Smooth muscle cell (in vitro differentiated cells): ENCODE data around the gene KIAA0825. TPM values are rescaled to one million over a fixed set of nuclear protein-coding genes. Genes with fewer than 3 reads are reported as not detected.

Experiments used
- DNase-seq: peaks from one replicate; lab custom pipeline; 2025; ENCODE audit not compliant: unreplicated experiment; lab: John Stamatoyannopoulos, UW
- H2AFZ ChIP-seq: fragments of 200-600 bp; sonication (generic); 2 replicates; pipeline ENCODE4 v1.6.0; 2016; ENCODE audit warnings: antibody characterized with exemption, low read depth, mild to moderate bottlenecking
- H3F3A ChIP-seq: fragments of 200-600 bp; sonication (generic); 2 replicates; pipeline ENCODE4 v1.6.0; 2017; ENCODE audit warnings: antibody characterized with exemption, low read depth
- H3K27ac ChIP-seq: fragments of 200-600 bp; sonication (generic); 2 replicates; pipeline ENCODE4 v1.5.1; 2016; ENCODE audit warnings: low read depth, mild to moderate bottlenecking
- H3K27me3 ChIP-seq: fragments of 200-600 bp; sonication (generic); 2 replicates; pipeline ENCODE4 v1.6.1; 2016; ENCODE audit warnings: low read depth, mild to moderate bottlenecking
- H3K36me3 ChIP-seq: fragments of 200-600 bp; sonication (generic); 2 replicates; pipeline ENCODE4 v1.5.1; 2016; ENCODE audit warnings: low read depth
- H3K4me1 ChIP-seq: fragments of 200-600 bp; sonication (generic); 2 replicates; pipeline ENCODE4 v1.5.1; 2016; ENCODE audit warnings: low read depth
- H3K4me2 ChIP-seq: fragments of 200-600 bp; sonication (generic); 2 replicates; pipeline ENCODE4 v1.6.0; 2016; ENCODE audit warnings: mild to moderate bottlenecking
- H3K4me3 ChIP-seq: fragments of 200-600 bp; sonication (generic); 2 replicates; pipeline ENCODE4 v1.5.1; 2016; ENCODE audit warnings: mild to moderate bottlenecking
- H3K79me2 ChIP-seq: fragments of 200-600 bp; sonication (generic); 2 replicates; pipeline ENCODE4 v1.6.0; 2016; ENCODE audit warnings: low read depth, mild to moderate bottlenecking
- H3K9ac ChIP-seq: fragments of 200-600 bp; sonication (generic); 2 replicates; pipeline ENCODE4 v1.6.0; 2016; ENCODE audit warnings: low read depth
- H3K9me3 ChIP-seq: fragments of 200-600 bp; sonication (generic); replicated peaks from 2 replicates; pipeline ENCODE4 v1.5.1; 2016; ENCODE audit warnings: low read depth
- H4K20me1 ChIP-seq: fragments of 200-600 bp; sonication (generic); 2 replicates; pipeline ENCODE4 v1.6.0; 2016; ENCODE audit warnings: low read depth
- WGBS: methylation state at CpG from one replicate; pipeline ENCODE4 v1.1.7; 2016; ENCODE audit warnings: low lambda C conversion rate; 5-methylcytosine and 5-hydroxymethylcytosine counted together
- polyA plus RNA-seq: library from polyadenylated mRNA; unstranded; fragments of >200 nt; fragmentation: Nextera tagmentation; extraction: Ambion mirVana; gene quantifications from 2 replicates; pipeline ENCODE4 v1.2.1, GENCODE V29; 2016
- total RNA-seq: library from RNA; depleted of rRNA; stranded (reverse); fragments of >200 nt; gene quantifications from 2 replicates; pipeline ENCODE4 v1.2.3, GENCODE V29; 2014
- TF ChIP-seq, protein P1 (sequence below): fragments of 200-600 bp; sonication (generic); IDR thresholded peaks from 2 replicates; pipeline ENCODE4 v1.5.1; 2017; ENCODE audit warnings: borderline replicate concordance, mild to moderate bottlenecking, antibody characterized with exemption; ENCODE audit not compliant: insufficient read depth, poor library complexity, severe bottlenecking

Gene KIAA0825
- total and polyA plus RNA-seq, 2 experiments from 2014 or later = 1.3 to 3.1 TPM

DNA sequence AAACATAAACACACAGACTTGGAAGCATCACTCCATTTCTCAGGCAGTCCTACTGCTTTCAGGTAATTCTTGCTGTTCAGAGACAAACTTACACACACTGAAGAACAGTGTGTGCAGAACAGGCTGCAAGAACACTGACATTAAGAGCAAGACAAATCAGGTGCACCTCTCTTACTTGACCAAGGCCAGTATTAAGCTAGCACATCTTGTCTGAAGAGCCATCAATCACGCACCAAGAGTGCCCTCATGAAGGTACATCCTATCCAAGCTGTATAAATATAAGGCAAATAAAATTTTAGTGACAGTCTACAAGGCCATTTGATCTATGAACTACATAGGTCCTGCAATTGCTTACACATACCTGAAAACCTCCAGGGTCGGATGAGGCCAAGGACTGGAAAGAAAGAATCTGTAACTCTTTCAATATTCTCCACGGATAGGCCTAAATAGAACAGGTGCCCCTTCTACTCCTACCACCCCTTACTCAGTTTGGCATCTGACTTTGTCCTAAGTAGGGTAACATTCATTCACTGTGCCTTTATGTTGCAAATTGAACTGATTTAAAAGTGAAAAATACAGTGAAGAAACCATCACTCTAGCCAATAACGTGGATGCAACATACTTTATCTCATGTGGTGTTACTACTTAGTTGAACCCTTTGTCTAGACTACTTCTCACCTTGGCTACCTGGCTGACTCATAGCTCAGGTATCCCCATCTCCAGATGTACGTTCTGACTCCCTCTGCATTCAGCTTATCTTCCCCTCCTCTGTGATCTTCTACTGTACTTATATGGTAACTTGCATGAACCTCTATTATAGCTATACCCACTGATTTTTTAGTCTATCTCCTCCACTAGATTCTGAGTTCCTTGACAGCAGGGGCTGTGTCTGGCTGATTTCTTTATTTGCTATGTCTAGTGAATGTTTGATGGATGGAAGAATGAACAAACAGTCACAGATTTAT, 256.3 kb downstream of the KIAA0825 start:
- Histone ChIP-seq H3K79me2 (no peaks in the 10 kb centered on the region), H3K9ac (no peak overlapping the region), H3K4me1 (no peaks in the 10 kb centered on the region), H3K9me3 (no peaks in the 10 kb centered on the region), H3K4me2 (no peak overlapping the region), H3F3A (no peaks in the 10 kb centered on the region), H3K27me3 (no peaks in the 10 kb centered on the region), H2AFZ (no peak overlapping the region), H3K36me3 (no peaks in the 10 kb centered on the region), H3K27ac (no peak overlapping the region), H3K4me3 (no peak overlapping the region), H4K20me1 (no peaks in the 10 kb centered on the region)
- 26% methylated on average over 5 of the region's 5 CpGs for WGBS
- DNase-seq = no peak
- TF ChIP-seq, protein P1, sequence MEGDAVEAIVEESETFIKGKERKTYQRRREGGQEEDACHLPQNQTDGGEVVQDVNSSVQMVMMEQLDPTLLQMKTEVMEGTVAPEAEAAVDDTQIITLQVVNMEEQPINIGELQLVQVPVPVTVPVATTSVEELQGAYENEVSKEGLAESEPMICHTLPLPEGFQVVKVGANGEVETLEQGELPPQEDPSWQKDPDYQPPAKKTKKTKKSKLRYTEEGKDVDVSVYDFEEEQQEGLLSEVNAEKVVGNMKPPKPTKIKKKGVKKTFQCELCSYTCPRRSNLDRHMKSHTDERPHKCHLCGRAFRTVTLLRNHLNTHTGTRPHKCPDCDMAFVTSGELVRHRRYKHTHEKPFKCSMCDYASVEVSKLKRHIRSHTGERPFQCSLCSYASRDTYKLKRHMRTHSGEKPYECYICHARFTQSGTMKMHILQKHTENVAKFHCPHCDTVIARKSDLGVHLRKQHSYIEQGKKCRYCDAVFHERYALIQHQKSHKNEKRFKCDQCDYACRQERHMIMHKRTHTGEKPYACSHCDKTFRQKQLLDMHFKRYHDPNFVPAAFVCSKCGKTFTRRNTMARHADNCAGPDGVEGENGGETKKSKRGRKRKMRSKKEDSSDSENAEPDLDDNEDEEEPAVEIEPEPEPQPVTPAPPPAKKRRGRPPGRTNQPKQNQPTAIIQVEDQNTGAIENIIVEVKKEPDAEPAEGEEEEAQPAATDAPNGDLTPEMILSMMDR = no peak

DNA sequence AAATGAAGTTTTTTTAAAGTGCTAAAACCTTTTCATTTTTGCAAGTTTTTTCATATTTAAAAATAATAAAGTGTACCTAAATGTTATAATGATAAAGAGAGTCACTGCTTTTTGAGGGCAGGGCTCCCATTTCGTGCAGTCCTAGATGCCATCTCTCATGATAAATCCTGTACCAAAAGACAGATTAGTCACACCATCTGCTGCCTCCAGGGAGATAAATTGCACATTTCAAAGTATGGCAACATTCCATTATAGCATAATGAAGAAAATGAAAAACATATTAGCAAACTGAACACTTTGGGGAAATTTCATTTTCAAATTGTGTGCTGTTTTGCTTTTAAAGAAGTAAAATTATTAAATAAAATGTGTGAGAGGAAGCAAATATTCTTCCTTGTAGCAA, 257.2 kb downstream of the KIAA0825 start:
- Histone ChIP-seq H3K9me3 (no peaks in the 10 kb centered on the region), H3K27ac (no peak overlapping the region), H3K4me1 (no peaks in the 10 kb centered on the region), H3K36me3 (no peaks in the 10 kb centered on the region), H3K4me3 (no peak overlapping the region), H3K9ac (no peak overlapping the region), H3K27me3 (no peaks in the 10 kb centered on the region), H3K79me2 (no peaks in the 10 kb centered on the region), H3K4me2 (no peak overlapping the region), H4K20me1 (no peaks in the 10 kb centered on the region), H3F3A (no peaks in the 10 kb centered on the region), H2AFZ (no peak overlapping the region)
- WGBS = 59% methylated on average over 1 of the region's 1 CpG
- TF ChIP-seq, protein P1 = no peak
- no peak for DNase-seq

DNA sequence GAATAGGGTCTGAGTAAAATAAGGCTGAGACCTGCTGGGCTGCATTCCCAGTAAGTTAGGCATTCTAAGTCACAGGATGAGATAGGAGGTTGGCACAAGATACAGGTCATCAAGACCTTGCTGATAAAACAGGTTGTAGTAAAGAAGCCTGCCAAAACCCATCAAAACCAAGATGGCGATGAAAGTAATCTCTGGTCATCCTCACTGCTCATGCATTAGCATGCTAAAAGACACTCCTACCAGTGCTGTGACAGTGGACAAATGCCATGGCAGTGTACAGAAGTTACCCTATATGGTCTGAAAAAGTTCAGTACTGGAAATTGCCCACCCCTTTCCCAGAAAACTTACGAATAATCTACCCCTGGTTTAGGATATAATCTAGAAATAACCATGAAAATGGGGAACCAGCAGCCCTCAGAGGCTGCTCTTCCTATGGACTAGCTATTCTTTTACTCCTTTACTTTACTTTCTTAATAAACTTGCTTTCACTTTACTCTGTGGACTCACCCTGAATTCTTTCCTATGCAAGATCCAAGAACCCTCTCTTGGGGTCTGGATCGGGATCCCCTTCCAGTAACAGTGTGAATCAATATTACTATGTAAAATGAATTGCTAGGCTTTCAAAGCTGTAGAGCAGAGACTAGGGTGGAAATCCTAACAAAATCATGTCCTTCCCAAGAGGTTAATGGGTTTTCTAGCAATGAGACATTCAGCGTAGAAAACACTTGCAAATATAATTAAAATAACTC, 257.8 kb downstream of the KIAA0825 start:
- Histone ChIP-seq H3K36me3 (no peaks in the 10 kb centered on the region), H3F3A (no peaks in the 10 kb centered on the region), H3K9ac (no peak overlapping the region), H3K4me2 (no peak overlapping the region), H2AFZ (no peak overlapping the region), H3K9me3 (no peaks in the 10 kb centered on the region), H3K27ac (no peak overlapping the region), H3K4me3 (no peak overlapping the region), H3K4me1 (peaks cover under 1% of the 10 kb centered on the region), H3K27me3 (no peaks in the 10 kb centered on the region), H4K20me1 (no peaks in the 10 kb centered on the region), H3K79me2 (no peaks in the 10 kb centered on the region)
- TF ChIP-seq, protein P1 = no peak
- no peak for DNase-seq
- WGBS = 78% methylated on average over 4 of the region's 4 CpGs
